Right lobe of liver (tissue), 4 donors: ENCODE data around the gene IFNAR2.

Source experiments
- CTCF ChIP-seq, 4 donors: fragments of 200-600 bp in 3 of 4; fragments of 450-650 bp in 1 of 4; IDR thresholded peaks; one replicate each; pipeline versions ENCODE4 v1.5.1 to v1.8.0; 2016 to 2022; ENCODE audit warnings: antibody characterized with exemption in 4 of 4, mild to moderate bottlenecking in 2 of 4
- POLR2A ChIP-seq: fragments of 450-650 bp; IDR thresholded peaks from one replicate; pipeline ENCODE4 v1.6.1; 2017; ENCODE audit warnings: antibody characterized with exemption, mild to moderate bottlenecking
- donor health status: DM: no; HTN: no; CAD: no.
- donor health status: DM: no; HTN: no; CAD: no.
- donor health status: DM: no; HTN: yes; CAD: no.

- no peak for TF ChIP-seq CTCF (IDR thresholded peaks at IDR 0.05)
- TF ChIP-seq POLR2A: no peak
Measured at GRCh38 chr21:33187276-33187675, 42.5 kb upstream of the IFNAR2 start.
